Cardiac muscle cell (in vitro differentiated cells and primary cell): ENCODE results near the gene KNSTRN. TPM values are rescaled to one million over a fixed set of nuclear protein-coding genes. Genes with fewer than 3 reads are reported as not detected.

Source experiments
- DNase-seq, 2 donors: peaks; one replicate each; pipeline versions ENCODE4 v3.0.0 to v3.0.0-alpha.2; 2010 to 2017; ENCODE audit warnings: low read depth in 1 of 2, low spot score in 1 of 2
- H3K27ac ChIP-seq: fragments of 200-600 bp; sonication (generic); 2 replicates; pipeline ENCODE4 v1.5.1; 2016
- H3K27me3 ChIP-seq: fragments of 200-600 bp; sonication (generic); 2 replicates; pipeline ENCODE4 v1.6.0; 2016; ENCODE audit warnings: control low read depth
- H3K36me3 ChIP-seq: fragments of 200-600 bp; sonication (generic); 2 replicates; pipeline ENCODE4 v1.5.1; 2016; ENCODE audit warnings: control low read depth
- H3K4me1 ChIP-seq: fragments of 200-600 bp; sonication (generic); 2 replicates; pipeline ENCODE4 v1.8.1; 2017; ENCODE audit warnings: low read depth, mild to moderate bottlenecking, mixed run types
- H3K4me3 ChIP-seq: fragments of 200-600 bp; sonication (generic); 2 replicates; pipeline ENCODE4 v1.5.1; 2016; ENCODE audit warnings: mild to moderate bottlenecking
- H3K9me3 ChIP-seq: fragments of 200-600 bp; sonication (generic); 2 replicates; pipeline ENCODE4 v1.5.1; 2017; ENCODE audit warnings: low read depth, mild to moderate bottlenecking, control low read depth
- polyA plus RNA-seq: library from polyadenylated mRNA; unstranded; fragments of >200 nt; fragmentation: Nextera tagmentation; extraction: Ambion mirVana; gene quantifications from 2 replicates; pipeline ENCODE4 v1.2.1, GENCODE V29; 2016
- total RNA-seq: library from RNA; depleted of rRNA; stranded (reverse); fragments of >200 nt; gene quantifications from 2 replicates; pipeline ENCODE4 v1.2.3, GENCODE V29; 2016
- TF ChIP-seq, protein P1 (sequence below): IDR thresholded peaks from 2 replicates; pipeline ENCODE4 v1.5.1; 2012; ENCODE audit warnings: low read depth, mild to moderate bottlenecking, low read length

KNSTRN gene
- total and polyA plus RNA-seq, 2 experiments from 2014 or later = 23.0 to 84.3 TPM

DNA sequence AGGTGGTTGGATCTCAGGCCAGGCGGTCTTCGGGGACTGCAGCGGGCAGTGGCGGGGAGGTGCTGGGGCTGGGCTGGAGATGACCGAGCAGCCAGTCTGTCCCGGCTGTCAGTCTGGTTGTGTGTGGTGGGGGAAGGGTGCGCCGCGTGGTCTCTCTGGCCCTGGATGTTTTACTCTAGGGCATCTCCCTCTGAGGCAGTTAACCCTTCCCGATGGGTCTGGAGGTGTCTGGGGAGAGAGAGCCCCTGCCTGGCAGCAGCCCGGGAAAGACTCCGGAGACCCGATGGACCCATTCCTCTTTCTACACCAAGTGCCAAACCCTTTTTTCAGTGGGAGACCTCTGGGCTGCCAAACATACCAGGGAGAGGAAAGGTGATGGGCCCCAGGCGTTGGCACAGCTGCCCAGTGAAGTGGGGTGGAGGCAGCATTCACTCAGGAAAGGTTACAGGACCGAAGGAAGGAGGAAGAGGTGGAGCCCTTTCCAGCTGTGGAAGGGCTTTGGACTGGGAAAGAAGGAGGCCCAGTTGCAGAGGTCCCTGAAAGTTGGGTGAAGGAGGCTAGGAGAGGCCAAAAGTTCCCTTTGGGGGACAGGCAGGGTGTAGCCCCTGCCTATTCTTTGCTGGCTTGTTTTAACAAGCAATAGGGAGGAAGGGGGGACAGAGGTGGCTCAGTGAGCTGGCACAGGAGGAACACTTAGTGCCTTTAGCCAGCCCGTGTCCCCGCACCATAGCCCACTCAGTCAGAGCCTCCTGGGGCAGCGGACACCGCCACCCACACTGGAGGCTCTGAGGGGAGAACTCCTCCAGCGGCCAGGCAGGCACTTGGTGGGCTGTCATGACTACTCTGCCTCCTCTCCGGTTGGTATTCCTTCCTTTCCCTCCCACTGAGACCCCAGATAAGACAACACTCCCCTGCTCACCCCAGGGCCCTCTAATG lies 55.5 kb downstream of the KNSTRN start:
- no peak overlapping the region for H3K27ac ChIP-seq
- no peak for DNase-seq
- H3K27me3 ChIP-seq = peaks cover 18% of the 10 kb centered on the region
- TF ChIP-seq, protein P1, sequence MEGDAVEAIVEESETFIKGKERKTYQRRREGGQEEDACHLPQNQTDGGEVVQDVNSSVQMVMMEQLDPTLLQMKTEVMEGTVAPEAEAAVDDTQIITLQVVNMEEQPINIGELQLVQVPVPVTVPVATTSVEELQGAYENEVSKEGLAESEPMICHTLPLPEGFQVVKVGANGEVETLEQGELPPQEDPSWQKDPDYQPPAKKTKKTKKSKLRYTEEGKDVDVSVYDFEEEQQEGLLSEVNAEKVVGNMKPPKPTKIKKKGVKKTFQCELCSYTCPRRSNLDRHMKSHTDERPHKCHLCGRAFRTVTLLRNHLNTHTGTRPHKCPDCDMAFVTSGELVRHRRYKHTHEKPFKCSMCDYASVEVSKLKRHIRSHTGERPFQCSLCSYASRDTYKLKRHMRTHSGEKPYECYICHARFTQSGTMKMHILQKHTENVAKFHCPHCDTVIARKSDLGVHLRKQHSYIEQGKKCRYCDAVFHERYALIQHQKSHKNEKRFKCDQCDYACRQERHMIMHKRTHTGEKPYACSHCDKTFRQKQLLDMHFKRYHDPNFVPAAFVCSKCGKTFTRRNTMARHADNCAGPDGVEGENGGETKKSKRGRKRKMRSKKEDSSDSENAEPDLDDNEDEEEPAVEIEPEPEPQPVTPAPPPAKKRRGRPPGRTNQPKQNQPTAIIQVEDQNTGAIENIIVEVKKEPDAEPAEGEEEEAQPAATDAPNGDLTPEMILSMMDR = no peak
- no peak overlapping the region for H3K4me3 ChIP-seq
- H3K9me3 ChIP-seq = no peaks in the 10 kb centered on the region
- no peaks in the 10 kb centered on the region for H3K36me3 ChIP-seq
- H3K4me1 ChIP-seq = peaks cover 44% of the 10 kb centered on the region

GRCh38 chr15:40438712-40439111 lies 56.2 kb downstream of the KNSTRN start:
- Histone ChIP-seq H3K27ac (peak overlapping the region; percentile 8), H3K27me3 (peaks cover 18% of the 10 kb centered on the region), H3K9me3 (no peaks in the 10 kb centered on the region), H3K4me1 (peaks cover 44% of the 10 kb centered on the region), H3K4me3 (no peak overlapping the region), H3K36me3 (no peaks in the 10 kb centered on the region)
- TF ChIP-seq, protein P1 = no peak
- DNase-seq = peak in 1 of 2 donors; percentile 57

DNA sequence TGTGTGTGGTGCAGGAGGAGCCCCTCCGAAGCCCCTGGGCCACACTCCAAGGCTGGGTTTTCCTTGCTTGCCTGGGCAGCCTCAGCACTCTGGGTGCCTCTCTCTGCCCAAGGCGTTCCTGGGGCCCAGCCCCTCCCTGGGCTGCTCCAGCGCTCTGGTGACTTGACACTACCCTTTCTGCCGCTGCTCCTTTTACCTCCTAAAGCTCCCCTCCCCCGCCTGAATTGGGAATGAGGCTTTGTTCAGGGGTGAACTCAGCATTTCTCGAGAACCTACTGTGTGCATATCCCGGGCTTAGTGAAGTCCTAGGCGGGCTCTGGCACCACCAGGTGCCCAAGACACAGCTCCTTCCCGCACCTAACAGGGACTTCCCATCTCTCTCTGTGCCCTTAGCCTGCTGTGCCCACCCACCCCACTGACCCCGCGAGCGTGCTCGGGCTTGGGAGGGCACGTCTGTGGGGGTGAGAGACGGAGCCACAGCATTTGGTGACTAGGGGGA lies 57.0 kb downstream of the KNSTRN start:
- TF ChIP-seq, protein P1 = no peak
- no peaks in the 10 kb centered on the region for H3K36me3 ChIP-seq
- DNase-seq = peak in 1 of 2 donors; percentile 56
- H3K27me3 ChIP-seq = peaks cover 15% of the 10 kb centered on the region
- peak overlapping the region; percentile 22 for H3K27ac ChIP-seq
- H3K9me3 ChIP-seq = no peaks in the 10 kb centered on the region
- H3K4me3 ChIP-seq = peak overlapping the region; percentile 97
- H3K4me1 ChIP-seq = peaks cover 44% of the 10 kb centered on the region

DNA sequence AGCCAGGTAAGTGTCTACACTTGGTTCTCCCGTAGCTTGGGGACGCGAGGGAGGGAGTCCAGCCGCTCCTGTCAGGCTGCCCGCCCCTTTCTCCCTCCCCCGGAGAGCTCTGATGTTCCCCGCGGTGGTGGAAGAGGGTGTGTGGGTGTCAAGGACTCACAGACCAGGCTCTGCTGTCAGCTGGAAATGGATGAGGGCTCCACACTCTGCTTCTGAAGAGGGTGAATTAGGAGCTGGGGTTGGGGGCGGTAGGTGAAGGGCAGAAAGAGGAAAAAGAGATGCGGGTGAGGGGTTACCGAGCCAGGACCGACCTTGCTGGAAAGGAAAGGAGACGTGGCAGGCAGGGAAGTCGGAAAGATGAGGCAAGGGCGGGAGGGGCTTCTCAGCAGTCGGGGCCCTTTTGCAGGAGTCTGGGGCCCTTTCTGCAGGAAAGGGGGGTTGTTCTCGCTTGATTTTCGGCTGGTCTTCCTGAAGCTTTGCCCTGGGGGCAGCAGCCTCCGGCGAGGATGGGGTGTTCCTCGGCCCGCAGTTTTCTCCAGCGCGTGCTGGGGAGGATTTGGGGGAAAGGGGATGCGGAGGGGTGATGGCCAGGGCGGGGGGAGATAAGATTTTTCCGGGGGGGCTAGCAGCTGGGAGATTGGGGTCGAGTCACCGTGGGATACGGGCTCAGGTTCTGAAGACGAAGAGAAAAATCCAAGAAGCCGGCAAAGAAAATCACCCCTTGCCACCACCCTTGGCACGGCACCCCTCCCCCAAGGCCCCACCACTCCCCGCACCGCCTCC lies 57.6 kb downstream of the KNSTRN start:
- peak overlapping the region; percentile 97 for H3K4me3 ChIP-seq
- H3K27ac ChIP-seq = peak overlapping the region; percentile 22
- H3K4me1 ChIP-seq = peaks cover 44% of the 10 kb centered on the region
- no peaks in the 10 kb centered on the region for H3K36me3 ChIP-seq
- DNase-seq = peak; percentile 46 to 61
- TF ChIP-seq, protein P1 = no peak
- H3K9me3 ChIP-seq = no peaks in the 10 kb centered on the region
- H3K27me3 ChIP-seq = peaks cover 8% of the 10 kb centered on the region

- TF ChIP-seq, protein P1 = no peak
- no peaks in the 10 kb centered on the region for H3K36me3 ChIP-seq
- peaks cover under 1% of the 10 kb centered on the region for H3K27me3 ChIP-seq
- H3K4me1 ChIP-seq = peaks cover 38% of the 10 kb centered on the region
- H3K9me3 ChIP-seq = no peaks in the 10 kb centered on the region
- H3K4me3 ChIP-seq = peak within 1 kb of the TSS; percentile 97
- DNase-seq = peak; percentile 97
- H3K27ac ChIP-seq = peak within 1 kb of the TSS; percentile 85
Observed at GRCh38 chr15:40440743-40441564, 58.4 kb downstream of the KNSTRN start, which contains the start of gene BAHD1. TSS of gene BAHD1 (plus strand) at chr15:40440953. CDS start at chr15:40458465, 17,512 bp downstream.
